ENCODE measurements around the gene SON. TPM values are rescaled to one million over a fixed set of nuclear protein-coding genes. Genes with fewer than 3 reads are reported as not detected.

Gene SON
- total and polyA plus RNA-seq, 2 of the 4 experiments (the other 2 are of a cell fraction): 81.6 to 146 TPM

DNA sequence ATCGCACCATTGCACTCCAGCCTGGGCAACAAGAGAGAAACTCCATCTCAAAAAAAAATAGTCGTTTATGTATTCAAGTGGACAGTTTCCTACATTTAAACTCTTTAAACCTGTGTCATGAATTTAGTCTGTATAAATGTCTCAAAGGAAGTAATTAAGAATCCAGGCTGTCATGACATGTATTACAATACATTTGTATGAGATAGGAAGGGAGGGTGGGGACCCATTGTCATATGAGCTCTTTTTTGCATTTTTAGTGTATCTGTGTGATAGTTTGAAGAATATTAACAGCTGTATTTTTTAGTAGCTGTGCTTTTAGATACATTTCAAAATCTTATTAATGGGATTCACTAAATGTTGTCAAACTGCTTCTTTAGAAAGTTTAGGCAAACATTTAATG, 25.6 kb downstream of the SON start:
- Histone ChIP-seq H3K4me1 (ENCODE audit: control insufficient read depth, insufficient read depth, low read length) (peaks cover 3% of the 10 kb centered on the region; the same call in 1 of the 2 replicates), H4K5ac (ENCODE audit: low read depth, low read length) (no peak overlapping the region), H2BK20ac (ENCODE audit: low read depth, low read length) (no peak overlapping the region), H4K8ac (ENCODE audit: low read depth in 2 of 2, low read length in 2 of 2) (no peak overlapping the region), H3K9me1 (ENCODE audit: insufficient read depth, low read length) (0 out of 2 replicates have a peak, but pooled peaks cover 3% of the 10 kb centered on the region), H3K9me3 (ENCODE audit: control insufficient read depth, insufficient read depth, low read length) (no peaks in the 10 kb centered on the region), H2BK120ac (ENCODE audit: low read depth, low read length) (no peak overlapping the region), H3K4ac (ENCODE audit: low read depth, low read length) (no peak overlapping the region), H2AK9ac (replicated peaks; ENCODE audit: low read depth, low read length, poor library complexity) (no peak overlapping the region), H3K36me3 (ENCODE audit: control insufficient read depth, insufficient read depth, low read length) (peaks cover 39% of the 10 kb centered on the region), H3K9ac (ENCODE audit: low read depth, low read length) (no peak overlapping the region), H2BK15ac (ENCODE audit: low read depth, low read length) (no peak overlapping the region), H3K18ac (ENCODE audit: low read depth, low read length) (no peak overlapping the region), H3K27me3 (ENCODE audit: control insufficient read depth, insufficient read depth, low read length) (no peaks in the 10 kb centered on the region), H3K4me3 (ENCODE audit: insufficient read depth, low read depth, low read length) (no peak overlapping the region), H4K91ac (ENCODE audit: insufficient read depth, low read depth, low read length) (no peak overlapping the region), H3K56ac (ENCODE audit: extremely low read depth, insufficient read depth, low read length) (no peak overlapping the region), H2AFZ (replicated peaks; ENCODE audit: low read length, poor library complexity) (no peak overlapping the region), H2BK5ac (ENCODE audit: low read depth, low read length, poor library complexity, severe bottlenecking) (no peak overlapping the region), H3K23ac (ENCODE audit: low read depth, low read length) (no peak overlapping the region), H3K79me1 (ENCODE audit: low read depth in 1 of 2, low read length in 2 of 2) (peaks cover 15 to 41% of the 10 kb centered on the region in 2 experiments), H3K14ac (replicated peaks; ENCODE audit: low read depth, low read length) (no peak overlapping the region), H3K4me2 (ENCODE audit: low read depth, low read length) (no peak overlapping the region), H3K27ac (ENCODE audit: insufficient read depth, low read length) (no peak overlapping the region), H2AK5ac (ENCODE audit: low read depth, low read length) (no peak overlapping the region), H4K20me1 (ENCODE audit: insufficient read depth, low read length) (peaks cover 20% of the 10 kb centered on the region)
- in situ Hi-C loops (cut with MboI; ENCODE audit: low sequenced_read_pairs): no loop called here
- no CpG with 5 or more reads among the region's 2 CpGs for WGBS, 2 experiments (ENCODE audit: extremely low coverage in 2 of 2, insufficient read length in 1 of 2)
- ATAC-seq (ENCODE audit: low read depth): no peak
- TF ChIP-seq FOS (IDR thresholded peaks at IDR 0.05; ENCODE audit: low read depth, low read length): no peak
- TF ChIP-seq CHD1 (IDR thresholded peaks at IDR 0.05; ENCODE audit: low read depth, low read length): no peak
- TF ChIP-seq RAD21 (IDR thresholded peaks at IDR 0.05; ENCODE audit: low read length): no peak
- TF ChIP-seq RFX5 (IDR thresholded peaks at IDR 0.05; ENCODE audit: low read depth, low read length): no peak
- TF ChIP-seq POLR2A (IDR thresholded peaks at IDR 0.05; ENCODE audit: low read depth, low read length): no peak
- DNase-seq: no peak
- ChIA-PET CTCF (no interaction called here), POLR2A (ENCODE audit: unreplicated experiment) (no interaction called here)
- dilution Hi-C loops (cut with HindIII; ENCODE audit: low sequenced_read_pairs, unreplicated experiment): no loop called here
- intact Hi-C loops (cut with micrococcal nuclease): no loop called here
- no TSS peak for BruUV-seq (replicated peaks)

Measured in IMR-90 (cell line).